Ammon's horn (tissue), 1 donor: ENCODE measurements around the gene KISS1R.

ENCODE experiments used
- DNase-seq: peaks from one replicate; pipeline ENCODE4 v3.0.0-alpha.2; 2016; ENCODE audit warnings: low spot score

Gene KISS1R

GRCh38 chr19:938233-938923, 21.2 kb downstream of the KISS1R start:
- DNase-seq, result no peak

GRCh38 chr19:939439-939838, 22.3 kb downstream of the KISS1R start:
- no peak for DNase-seq

GRCh38 chr19:939922-940321, 22.8 kb downstream of the KISS1R start:
- no peak for DNase-seq

GRCh38 chr19:940591-941291, 23.6 kb downstream of the KISS1R start:
- DNase-seq, result peak; percentile 76

- DNase-seq, result no peak
Measured at GRCh38 chr19:941292-942132, 24.4 kb downstream of the KISS1R start.

GRCh38 chr19:942133-942645, 25.1 kb downstream of the KISS1R start:
- DNase-seq, result no peak

GRCh38 chr19:943551-944170, 26.5 kb downstream of the KISS1R start:
- no peak for DNase-seq

- no peak for DNase-seq
Measured at GRCh38 chr19:944171-944567, 27.0 kb downstream of the KISS1R start.

- DNase-seq, result no peak
Measured at GRCh38 chr19:944663-945241, 27.6 kb downstream of the KISS1R start.

- DNase-seq, result no peak
Measured at GRCh38 chr19:945401-946252, 28.5 kb downstream of the KISS1R start.

- no peak for DNase-seq
Measured at GRCh38 chr19:947090-947706, 30.1 kb downstream of the KISS1R start.

- DNase-seq, result peak; percentile 62
Measured at GRCh38 chr19:947707-948539, 30.8 kb downstream of the KISS1R start.

- DNase-seq, result no peak
Measured at GRCh38 chr19:948842-949496, 31.8 kb downstream of the KISS1R start.

- no peak for DNase-seq
Measured at GRCh38 chr19:950352-951066, 33.4 kb downstream of the KISS1R start.

- DNase-seq, result no peak
Measured at GRCh38 chr19:952049-952679, 35.0 kb downstream of the KISS1R start.

GRCh38 chr19:952680-953444, 35.7 kb downstream of the KISS1R start:
- DNase-seq, result no peak
